Measurements from ENCODE around the gene L3MBTL2.

The L3MBTL2 gene

DNA sequence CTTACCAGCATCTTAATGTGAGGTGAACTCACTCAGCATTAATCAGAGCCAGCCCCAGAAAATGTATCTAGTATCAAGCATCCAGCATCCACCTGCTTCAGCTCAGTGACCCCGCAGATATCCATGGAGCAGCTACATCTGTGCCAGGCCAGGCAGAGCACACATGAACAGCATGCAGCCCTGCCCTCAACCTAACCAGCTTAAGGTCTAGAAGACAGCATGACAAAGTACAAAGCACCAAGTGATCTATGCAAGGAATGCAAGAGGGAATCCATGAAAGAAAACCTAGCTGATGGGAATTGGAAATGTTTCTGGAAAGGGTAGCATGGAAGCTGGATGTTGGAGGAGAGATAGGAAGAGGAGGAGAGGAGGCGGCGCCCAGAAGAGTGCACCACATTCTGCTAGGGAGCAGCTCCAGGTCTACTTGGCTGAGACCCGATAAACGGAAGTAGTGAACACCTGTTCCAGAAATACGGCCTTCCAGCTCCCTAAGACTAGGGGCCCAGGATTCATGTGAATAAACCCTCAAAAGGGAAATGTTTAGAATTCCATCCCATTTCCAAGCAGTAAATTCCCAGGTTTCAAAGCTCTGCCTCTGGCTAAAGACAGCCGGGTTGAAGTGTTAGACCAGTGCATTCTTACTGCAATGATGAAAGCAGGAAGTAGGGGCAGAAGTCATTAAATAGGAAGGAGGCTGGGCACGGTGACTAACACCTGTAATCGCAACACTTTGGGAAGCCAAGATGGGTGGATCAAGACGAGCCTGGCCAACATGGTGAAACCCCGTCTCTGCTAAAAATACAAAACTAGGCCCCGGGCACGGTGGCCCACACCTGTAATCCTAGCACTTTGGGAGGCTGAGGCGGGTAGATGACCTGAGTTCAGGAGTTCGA is 23.5 kb upstream of the L3MBTL2 start:
- Histone ChIP-seq H3K4me1 (ENCODE audit: control insufficient read depth, insufficient read depth, low read length) (peaks cover 22% of the 10 kb centered on the region), H3K4me3 (ENCODE audit: low read length) (no peak overlapping the region), H3K36me3 (ENCODE audit: insufficient read depth, low read length) (peaks cover 33% of the 10 kb centered on the region), H3K9ac (ENCODE audit: low read depth, low read length) (no peak overlapping the region), H3K27me3 (ENCODE audit: control insufficient read depth, insufficient read depth, low read length) (no peaks in the 10 kb centered on the region), H3K4me2 (ENCODE audit: low read length) (peak overlapping the region; percentile 14), H3K9me3 (replicated peaks; ENCODE audit: low read length) (no peaks in the 10 kb centered on the region)

DNA sequence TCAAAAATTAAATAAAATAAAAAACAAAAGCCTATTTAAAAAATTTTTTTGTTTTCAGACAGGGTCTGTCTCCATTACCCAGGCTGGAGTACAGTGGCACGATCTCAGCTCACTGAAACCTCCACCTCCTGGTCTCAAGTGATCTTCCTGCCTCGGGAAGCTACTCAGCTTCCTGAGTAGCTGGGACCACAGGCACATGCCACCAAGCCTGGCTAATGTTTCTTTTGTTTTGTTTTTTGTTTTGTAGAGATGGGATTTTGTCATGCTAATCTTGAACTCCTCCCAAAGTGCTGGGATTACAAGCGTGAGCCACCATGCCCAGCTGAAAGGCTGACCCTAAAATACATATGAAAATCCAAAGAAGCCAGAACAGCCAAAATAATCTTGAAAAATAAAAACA is 20.4 kb upstream of the L3MBTL2 start:
- peaks cover 8% of the 10 kb centered on the region for H3K36me3 ChIP-seq (ENCODE audit: insufficient read depth, low read length)
- no peak overlapping the region for H3K4me3 ChIP-seq (ENCODE audit: low read length)
- H3K27me3 ChIP-seq (ENCODE audit: control insufficient read depth, insufficient read depth, low read length): no peaks in the 10 kb centered on the region
- no peak overlapping the region for H3K4me2 ChIP-seq (ENCODE audit: low read length)
- H3K4me1 ChIP-seq (ENCODE audit: control insufficient read depth, insufficient read depth, low read length): peaks cover 22% of the 10 kb centered on the region
- no peaks in the 10 kb centered on the region for H3K9me3 ChIP-seq (replicated peaks; ENCODE audit: low read length)
- no peak overlapping the region for H3K9ac ChIP-seq (ENCODE audit: low read depth, low read length)

DNA sequence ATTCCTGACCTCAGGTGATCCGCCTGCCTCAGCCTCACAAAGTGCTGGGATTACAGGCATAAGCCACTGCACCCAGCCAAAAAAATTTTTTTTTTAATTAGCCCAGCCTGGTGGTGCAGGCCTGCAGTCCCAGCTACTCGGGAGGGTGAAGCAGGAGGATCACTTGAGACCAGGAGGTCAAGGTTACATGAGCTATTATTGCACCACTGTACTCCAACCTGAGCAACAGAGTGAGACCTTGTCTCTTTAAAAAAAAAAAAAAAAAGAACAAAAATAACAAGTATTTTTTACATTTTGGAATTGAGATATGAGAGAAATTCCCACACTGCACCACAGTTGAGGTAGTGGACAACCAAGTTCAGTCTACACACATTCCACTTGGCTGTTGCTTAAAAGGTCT is 13.6 kb upstream of the L3MBTL2 start:
- no peak overlapping the region for H3K9ac ChIP-seq (ENCODE audit: low read depth, low read length)
- peaks cover under 1% of the 10 kb centered on the region for H3K27me3 ChIP-seq (ENCODE audit: control insufficient read depth, insufficient read depth, low read length)
- no peaks in the 10 kb centered on the region for H3K9me3 ChIP-seq (replicated peaks; ENCODE audit: low read length)
- no peak overlapping the region for H3K4me2 ChIP-seq (ENCODE audit: low read length)
- H3K4me3 ChIP-seq (ENCODE audit: low read length): no peak overlapping the region
- no peaks in the 10 kb centered on the region for H3K4me1 ChIP-seq (ENCODE audit: control insufficient read depth, insufficient read depth, low read length)
- no peaks in the 10 kb centered on the region for H3K36me3 ChIP-seq (ENCODE audit: insufficient read depth, low read length)

DNA sequence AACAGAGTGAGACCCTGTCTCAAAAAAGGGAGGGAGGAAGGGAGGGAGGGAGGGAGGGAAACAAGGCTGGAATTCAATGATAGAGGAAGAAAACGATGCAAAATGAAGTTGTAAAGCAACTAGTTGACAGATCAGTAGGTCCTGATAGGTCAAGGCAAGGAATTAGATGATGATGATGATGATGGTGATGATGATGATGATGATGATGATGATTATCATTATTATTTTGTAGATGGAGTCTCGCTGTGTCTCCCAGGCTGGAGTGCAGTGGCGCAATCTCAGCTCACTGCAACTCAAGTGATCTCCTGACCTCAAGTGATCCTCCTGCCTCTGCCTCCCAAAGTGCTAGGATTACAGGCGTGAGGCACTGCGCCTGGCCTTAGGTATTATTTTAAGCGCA is 11.3 kb upstream of the L3MBTL2 start:
- Histone ChIP-seq H3K4me3 (ENCODE audit: low read length) (no peak overlapping the region), H3K4me2 (ENCODE audit: low read length) (no peak overlapping the region), H3K4me1 (ENCODE audit: control insufficient read depth, insufficient read depth, low read length) (peaks cover 11% of the 10 kb centered on the region), H3K9me3 (replicated peaks; ENCODE audit: low read length) (no peaks in the 10 kb centered on the region), H3K27me3 (ENCODE audit: control insufficient read depth, insufficient read depth, low read length) (peaks cover 7% of the 10 kb centered on the region), H3K9ac (ENCODE audit: low read depth, low read length) (no peak overlapping the region), H3K36me3 (ENCODE audit: insufficient read depth, low read length) (no peaks in the 10 kb centered on the region)

DNA sequence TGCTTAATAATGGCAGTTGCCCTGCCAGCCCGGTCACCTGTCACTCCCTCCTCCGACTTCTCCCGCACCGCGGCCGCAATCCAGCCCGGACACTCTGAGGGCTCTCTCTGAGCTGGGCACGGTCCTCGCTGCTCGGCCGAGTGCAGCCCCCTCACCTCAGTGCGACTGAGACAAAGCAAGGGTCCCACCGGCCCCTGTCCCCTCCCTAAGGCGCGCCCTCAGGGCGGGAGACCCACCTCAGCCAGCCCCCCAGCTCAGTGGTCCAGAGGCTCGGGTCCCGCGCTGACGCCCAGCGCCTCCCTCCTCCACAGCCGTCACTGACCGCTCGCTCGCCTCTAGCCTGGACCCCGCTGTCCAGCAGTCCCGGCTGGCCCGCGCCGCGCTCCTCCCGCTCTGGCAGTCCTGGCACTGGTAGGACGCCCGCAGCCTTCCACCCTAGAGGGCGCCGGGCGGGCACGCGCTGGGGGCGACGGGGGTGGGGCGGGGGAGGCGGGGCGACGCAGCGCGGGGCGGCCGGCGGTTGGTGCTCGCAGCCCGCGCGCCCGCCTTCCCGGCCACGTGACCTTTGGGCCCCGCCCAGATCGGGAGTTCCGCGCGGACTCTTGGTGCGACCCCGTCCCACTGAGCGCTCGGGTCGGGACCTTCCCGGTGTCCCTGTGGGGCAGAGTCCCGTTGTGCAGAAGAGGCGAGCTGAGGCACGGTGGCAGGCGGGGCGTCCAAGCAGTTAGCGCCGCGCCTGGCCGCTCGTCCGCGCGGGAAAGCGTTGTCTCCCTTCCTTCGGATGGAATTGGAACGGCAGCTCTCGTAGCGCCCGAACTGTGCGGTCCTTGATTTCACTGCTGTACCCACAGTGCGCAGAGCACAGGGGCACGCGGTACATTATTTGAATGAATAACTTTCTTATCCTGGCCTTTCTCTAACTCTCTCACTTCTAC is 7.8 kb upstream of the L3MBTL2 start:
- Histone ChIP-seq H3K27me3 (ENCODE audit: control insufficient read depth, insufficient read depth, low read length) (peaks cover 7% of the 10 kb centered on the region), H3K9ac (ENCODE audit: low read depth, low read length) (peak overlapping the region; percentile 31), H3K9me3 (replicated peaks; ENCODE audit: low read length) (no peaks in the 10 kb centered on the region), H3K4me1 (ENCODE audit: control insufficient read depth, insufficient read depth, low read length) (peaks cover 11% of the 10 kb centered on the region), H3K36me3 (ENCODE audit: insufficient read depth, low read length) (no peaks in the 10 kb centered on the region), H3K4me3 (ENCODE audit: low read length) (peak overlapping the region; percentile 95), H3K4me2 (ENCODE audit: low read length) (peak overlapping the region; percentile 97)

DNA sequence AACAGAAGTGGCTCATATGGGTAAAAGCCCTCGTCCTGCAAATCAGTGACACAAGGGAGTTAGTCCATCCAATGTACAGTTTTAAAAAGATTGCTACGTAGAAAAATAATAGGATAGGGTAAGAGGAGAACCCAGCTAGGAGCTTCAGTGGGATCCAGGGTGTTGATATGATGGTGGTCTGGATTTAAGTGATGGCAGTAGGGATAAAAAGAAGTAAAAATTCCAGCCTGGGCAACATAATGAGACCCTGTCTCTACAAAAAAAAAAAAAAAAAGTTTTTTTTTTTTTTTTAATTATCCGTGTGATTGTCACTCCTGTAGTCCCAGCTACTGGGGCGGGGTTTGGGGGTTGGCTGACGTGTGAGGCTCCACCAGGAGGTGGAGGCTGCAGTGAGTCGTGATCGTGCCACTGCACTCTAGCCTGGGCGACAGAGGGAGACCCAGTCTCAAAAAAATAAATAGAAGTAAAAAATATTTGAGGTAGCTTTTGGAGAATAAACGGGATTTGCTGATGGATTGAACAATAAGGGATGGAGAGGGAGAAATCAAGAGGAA is 7.0 kb upstream of the L3MBTL2 start:
- H3K4me1 ChIP-seq (ENCODE audit: control insufficient read depth, insufficient read depth, low read length): peaks cover 11% of the 10 kb centered on the region
- H3K36me3 ChIP-seq (ENCODE audit: insufficient read depth, low read length): no peaks in the 10 kb centered on the region
- H3K4me3 ChIP-seq (ENCODE audit: low read length): peak overlapping the region; percentile 95
- peak overlapping the region; percentile 97 for H3K4me2 ChIP-seq (ENCODE audit: low read length)
- H3K9ac ChIP-seq (ENCODE audit: low read depth, low read length): peak overlapping the region; percentile 31
- no peaks in the 10 kb centered on the region for H3K9me3 ChIP-seq (replicated peaks; ENCODE audit: low read length)
- peaks cover 7% of the 10 kb centered on the region for H3K27me3 ChIP-seq (ENCODE audit: control insufficient read depth, insufficient read depth, low read length)

DNA sequence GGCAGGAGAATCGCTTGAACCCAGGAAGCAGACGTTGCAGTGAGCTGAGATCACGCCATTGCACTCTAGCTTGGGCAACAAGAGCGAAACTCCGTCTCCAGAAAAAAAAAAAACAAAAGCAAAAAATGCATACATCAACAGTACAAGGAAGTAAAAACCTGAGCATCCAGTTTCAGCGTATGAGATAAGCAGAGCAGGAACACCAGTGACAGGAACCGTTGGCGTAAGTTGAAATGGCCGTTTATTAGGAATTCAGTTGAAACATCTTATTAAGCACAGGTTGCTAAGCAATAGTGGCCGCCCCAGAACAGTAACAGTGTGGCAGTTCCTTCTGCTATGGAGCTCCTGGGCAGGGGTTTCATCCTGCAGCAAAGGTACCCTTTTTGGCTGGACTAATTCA is 4.0 kb upstream of the L3MBTL2 start:
- H3K9ac ChIP-seq (ENCODE audit: low read depth, low read length): no peak overlapping the region
- H3K4me3 ChIP-seq (ENCODE audit: low read length): no peak overlapping the region
- H3K9me3 ChIP-seq (replicated peaks; ENCODE audit: low read length): no peaks in the 10 kb centered on the region
- no peak overlapping the region for H3K4me2 ChIP-seq (ENCODE audit: low read length)
- H3K27me3 ChIP-seq (ENCODE audit: control insufficient read depth, insufficient read depth, low read length): peaks cover 7% of the 10 kb centered on the region
- peaks cover 13% of the 10 kb centered on the region for H3K4me1 ChIP-seq (ENCODE audit: control insufficient read depth, insufficient read depth, low read length)
- H3K36me3 ChIP-seq (ENCODE audit: insufficient read depth, low read length): no peaks in the 10 kb centered on the region

DNA sequence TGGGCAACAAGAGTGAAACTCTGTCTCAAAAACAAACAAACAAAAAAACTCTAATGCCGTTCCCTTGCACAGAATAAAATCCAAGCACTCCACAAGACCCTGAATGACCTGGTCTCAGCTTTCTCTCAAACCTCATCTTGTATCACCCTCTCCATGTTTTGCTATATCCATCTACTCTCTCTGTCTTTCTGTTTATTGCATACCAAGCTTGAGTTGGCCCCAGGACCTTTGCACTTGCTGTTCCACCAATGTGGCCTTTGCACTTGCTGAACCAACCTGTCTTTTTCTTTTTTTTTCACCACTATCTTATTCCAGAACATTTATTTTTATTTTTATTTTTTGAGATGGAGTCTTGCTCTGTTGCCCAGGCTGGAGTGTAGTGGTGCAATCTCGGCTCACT is 2.0 kb upstream of the L3MBTL2 start:
- no peaks in the 10 kb centered on the region for H3K9me3 ChIP-seq (replicated peaks; ENCODE audit: low read length)
- H3K36me3 ChIP-seq (ENCODE audit: insufficient read depth, low read length): no peaks in the 10 kb centered on the region
- H3K9ac ChIP-seq (ENCODE audit: low read depth, low read length): no peak overlapping the region
- H3K4me3 ChIP-seq (ENCODE audit: low read length): no peak overlapping the region
- peaks cover 5% of the 10 kb centered on the region for H3K4me1 ChIP-seq (ENCODE audit: control insufficient read depth, insufficient read depth, low read length)
- H3K27me3 ChIP-seq (ENCODE audit: control insufficient read depth, insufficient read depth, low read length): no peaks in the 10 kb centered on the region
- H3K4me2 ChIP-seq (ENCODE audit: low read length): no peak overlapping the region

DNA sequence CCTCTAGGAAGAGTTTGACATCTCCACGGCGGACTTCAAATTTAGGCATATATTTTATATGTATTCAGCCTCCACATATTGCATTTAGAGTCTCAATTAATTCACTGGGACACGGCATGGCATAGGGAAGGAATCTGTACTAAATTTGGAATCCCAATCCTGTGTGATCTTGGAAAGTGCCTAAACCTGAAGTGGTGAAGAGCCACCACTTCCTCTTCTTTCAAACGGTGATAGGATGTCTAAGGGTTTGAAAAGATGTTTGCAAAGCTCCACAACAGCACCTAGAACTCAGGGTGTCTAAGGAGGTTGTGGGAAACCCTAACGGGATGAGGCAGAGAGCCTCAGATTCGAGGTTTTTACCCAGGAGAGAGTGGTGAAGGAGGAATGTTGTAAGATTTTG is 1.0 kb upstream of the L3MBTL2 start:
- H3K27me3 ChIP-seq (ENCODE audit: control insufficient read depth, insufficient read depth, low read length): no peaks in the 10 kb centered on the region
- no peak overlapping the region for H3K9ac ChIP-seq (ENCODE audit: low read depth, low read length)
- H3K4me3 ChIP-seq (ENCODE audit: low read length): no peak overlapping the region
- H3K4me2 ChIP-seq (ENCODE audit: low read length): no peak overlapping the region
- no peaks in the 10 kb centered on the region for H3K9me3 ChIP-seq (replicated peaks; ENCODE audit: low read length)
- peaks cover 3% of the 10 kb centered on the region for H3K36me3 ChIP-seq (ENCODE audit: insufficient read depth, low read length)
- peaks cover 5% of the 10 kb centered on the region for H3K4me1 ChIP-seq (ENCODE audit: control insufficient read depth, insufficient read depth, low read length)

DNA sequence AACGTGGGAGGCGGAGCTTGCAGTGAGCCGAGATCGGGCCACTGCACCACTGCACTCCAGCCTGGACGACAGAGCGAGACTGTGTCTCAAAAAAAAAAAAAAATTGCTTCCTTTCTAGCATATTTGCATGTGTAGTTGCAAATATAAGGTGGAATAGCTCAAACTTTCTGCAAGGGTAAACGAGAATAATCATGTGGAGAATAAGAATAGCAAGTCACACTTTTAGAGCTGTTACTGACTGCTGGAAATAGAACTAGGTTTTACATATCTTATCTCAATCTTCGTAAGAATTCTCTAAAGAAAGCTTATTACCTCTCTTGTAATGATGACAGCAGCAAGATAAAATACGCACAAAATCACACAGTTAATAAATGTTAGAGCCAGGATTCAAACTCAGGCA is 1.6 kb downstream of the L3MBTL2 start:
- H3K4me3 ChIP-seq (ENCODE audit: low read length): no peak overlapping the region
- H3K9me3 ChIP-seq (replicated peaks; ENCODE audit: low read length): no peaks in the 10 kb centered on the region
- peaks cover 5% of the 10 kb centered on the region for H3K4me1 ChIP-seq (ENCODE audit: control insufficient read depth, insufficient read depth, low read length)
- H3K4me2 ChIP-seq (ENCODE audit: low read length): no peak overlapping the region
- no peaks in the 10 kb centered on the region for H3K27me3 ChIP-seq (ENCODE audit: control insufficient read depth, insufficient read depth, low read length)
- peaks cover 13% of the 10 kb centered on the region for H3K36me3 ChIP-seq (ENCODE audit: insufficient read depth, low read length)
- no peak overlapping the region for H3K9ac ChIP-seq (ENCODE audit: low read depth, low read length)

DNA sequence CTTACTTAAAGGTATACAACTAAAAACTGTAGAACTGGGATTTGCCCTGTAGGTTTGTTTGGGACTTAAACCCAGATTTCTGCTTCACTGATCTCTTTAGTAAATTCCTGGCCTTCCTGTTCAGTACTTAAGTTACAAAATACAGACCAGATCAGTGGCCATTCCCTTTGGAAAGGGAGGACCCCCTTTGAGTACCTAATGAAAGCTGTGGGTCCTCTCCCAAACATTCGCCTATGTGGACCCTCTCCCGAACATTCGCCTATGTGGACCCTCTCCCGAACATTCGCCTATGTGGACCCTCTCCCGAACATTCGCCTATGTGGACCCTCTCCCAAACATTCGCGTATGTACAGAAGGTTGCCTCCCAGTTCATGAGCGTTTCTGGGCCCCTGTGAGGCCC is 10.3 kb downstream of the L3MBTL2 start:
- Histone ChIP-seq H3K27me3 (ENCODE audit: control insufficient read depth, insufficient read depth, low read length) (no peaks in the 10 kb centered on the region), H3K9me3 (replicated peaks; ENCODE audit: low read length) (no peaks in the 10 kb centered on the region), H3K4me2 (ENCODE audit: low read length) (no peak overlapping the region), H3K36me3 (ENCODE audit: insufficient read depth, low read length) (peaks cover 19% of the 10 kb centered on the region), H3K4me3 (ENCODE audit: low read length) (no peak overlapping the region), H3K9ac (ENCODE audit: low read depth, low read length) (no peak overlapping the region), H3K4me1 (ENCODE audit: control insufficient read depth, insufficient read depth, low read length) (peaks cover 16% of the 10 kb centered on the region)
